SK-N-SH treated with all-trans-retinoic acid at 6 μM for 48 hours (cell line): ENCODE measurements around the gene TASOR2.

Experiments used
- ARNTL ChIP-seq: fragments of 450-650 bp; formaldehyde crosslinking; IDR thresholded peaks from 2 replicates; pipeline ENCODE4 v1.5.0; 2020; ENCODE audit warnings: low read depth, mild to moderate bottlenecking, moderate library complexity, borderline replicate concordance
- BACH2 ChIP-seq: fragments of 250-450 bp; sonication (Bioruptor Pico); IDR thresholded peaks from 2 replicates; pipeline ENCODE4 v1.9.0; 2021; ENCODE audit warnings: mild to moderate bottlenecking, borderline replicate concordance
- CREB5 ChIP-seq: fragments of 250-450 bp; sonication (Bioruptor Pico); IDR thresholded peaks from 2 replicates; pipeline ENCODE4 v1.5.1; 2020; ENCODE audit warnings: low read depth, mild to moderate bottlenecking, moderate library complexity
- CSDC2 ChIP-seq: fragments of 250-450 bp; sonication (Bioruptor Pico); IDR thresholded peaks from 2 replicates; pipeline ENCODE4 v1.5.0; 2020; ENCODE audit warnings: mild to moderate bottlenecking, moderate library complexity
- CSRNP3 ChIP-seq: fragments of 250-450 bp; sonication (Bioruptor Pico); IDR thresholded peaks from 2 replicates; pipeline ENCODE4 v1.5.1; 2021; ENCODE audit warnings: mild to moderate bottlenecking, moderate library complexity
- ISL1 ChIP-seq: fragments of 250-450 bp; sonication (Bioruptor Pico); IDR thresholded peaks from 2 replicates; pipeline ENCODE4 v2.1.2; 2022; ENCODE audit warnings: mild to moderate bottlenecking, moderate library complexity
- OSR1 ChIP-seq: fragments of 250-450 bp; sonication (Bioruptor Pico); IDR thresholded peaks from 2 replicates; pipeline ENCODE4 v1.8.0; 2022; ENCODE audit warnings: moderate library complexity, mild to moderate bottlenecking, inconsistent platforms
- PATZ1 ChIP-seq: fragments of 250-450 bp; sonication (Bioruptor Pico); IDR thresholded peaks from 2 replicates; pipeline ENCODE4 v1.8.0; 2020; ENCODE audit warnings: mild to moderate bottlenecking, moderate library complexity, borderline replicate concordance
- POU6F1 ChIP-seq: fragments of 250-450 bp; sonication (Bioruptor Pico); IDR thresholded peaks from 2 replicates; pipeline ENCODE4 v1.8.0; 2021; ENCODE audit warnings: low read depth, mild to moderate bottlenecking, moderate library complexity, borderline replicate concordance
- TOX ChIP-seq: fragments of 250-450 bp; sonication (Bioruptor Pico); IDR thresholded peaks from 2 replicates; pipeline ENCODE4 v1.8.0; 2021; ENCODE audit warnings: mild to moderate bottlenecking, moderate library complexity, borderline replicate concordance
- ZNF565 ChIP-seq: fragments of 450-650 bp; formaldehyde crosslinking; conservative IDR thresholded peaks from 2 replicates; pipeline ENCODE4 v1.5.0; 2020; ENCODE audit warnings: low read depth, mild to moderate bottlenecking, moderate library complexity
- ZNF8 ChIP-seq: fragments of 450-650 bp; formaldehyde crosslinking; IDR thresholded peaks from 2 replicates; pipeline ENCODE4 v1.5.0; 2020; ENCODE audit warnings: mild to moderate bottlenecking, moderate library complexity

- no peak for TF ChIP-seq PATZ1 (CRISPR knock-in tag)
- no peak for TF ChIP-seq OSR1
- no peak for TF ChIP-seq TOX
- no peak for TF ChIP-seq ZNF8 (CRISPR knock-in tag)
- TF ChIP-seq ARNTL (CRISPR knock-in tag): no peak
- no peak for TF ChIP-seq CREB5 (CRISPR knock-in tag)
- no peak for TF ChIP-seq BACH2 (CRISPR knock-in tag)
- no peak for TF ChIP-seq CSDC2 (CRISPR knock-in tag)
- TF ChIP-seq ISL1: no peak
- TF ChIP-seq POU6F1 (CRISPR knock-in tag): no peak
- no peak for TF ChIP-seq ZNF565 (CRISPR knock-in tag)
- TF ChIP-seq CSRNP3: no peak
Measured at GRCh38 chr10:5663692-5664427, 20.8 kb upstream of the TASOR2 start.
